H9 (cell line): Measurements from ENCODE around the gene EEIG2. TPM values are rescaled to one million over a fixed set of nuclear protein-coding genes. Genes with fewer than 3 reads are reported as not detected.

Source experiments
- DNase-seq: peaks from one replicate; pipeline ENCODE4 v3.0.0-alpha.2; 2017
- H2AFZ ChIP-seq: one replicate; pipeline ENCODE4 v1.6.1; 2013; ENCODE audit warnings: mild to moderate bottlenecking, low read length, control low read depth, moderate library complexity
- H2AK5ac ChIP-seq: 2 replicates; pipeline ENCODE4 v1.6.1; 2013; ENCODE audit warnings: low read length, control low read depth, mixed read lengths; ENCODE audit not compliant: insufficient read length
- H2BK120ac ChIP-seq: one replicate; pipeline ENCODE4 v1.6.1; 2013; ENCODE audit warnings: low read depth, mild to moderate bottlenecking, low read length, control low read depth, inconsistent platforms; ENCODE audit not compliant: poor library complexity, severe bottlenecking
- H2BK12ac ChIP-seq: 2 replicates; pipeline ENCODE4 v1.6.1; 2013; ENCODE audit warnings: low read length, control low read depth, mixed read lengths, low read depth; ENCODE audit not compliant: insufficient read length
- H2BK15ac ChIP-seq: 2 replicates; pipeline ENCODE4 v1.6.1; 2013; ENCODE audit warnings: low read depth, low read length, control low read depth
- H2BK20ac ChIP-seq: one replicate; pipeline ENCODE4 v1.6.1; 2013; ENCODE audit warnings: low read depth, mild to moderate bottlenecking, low read length, control low read depth, inconsistent platforms; ENCODE audit not compliant: poor library complexity, severe bottlenecking
- H2BK5ac ChIP-seq: 2 replicates; pipeline ENCODE4 v1.6.1; 2013; ENCODE audit warnings: low read length, control low read depth, mixed read lengths; ENCODE audit not compliant: insufficient read length
- H3K14ac ChIP-seq: 2 replicates; pipeline ENCODE4 v1.6.1; 2013; ENCODE audit warnings: low read length, control low read depth; ENCODE audit not compliant: insufficient read depth
- H3K18ac ChIP-seq: 2 replicates; pipeline ENCODE4 v1.6.1; 2013; ENCODE audit warnings: low read depth, mild to moderate bottlenecking, mixed read lengths, low read length, control low read depth; ENCODE audit not compliant: insufficient read length
- H3K23ac ChIP-seq: 2 replicates; pipeline ENCODE4 v1.6.1; 2013; ENCODE audit warnings: low read length, control low read depth, mixed read lengths, low read depth; ENCODE audit not compliant: insufficient read length
- H3K23me2 ChIP-seq: 2 replicates; pipeline ENCODE4 v1.6.1; 2013; ENCODE audit warnings: low read depth, mild to moderate bottlenecking, mixed read lengths, low read length, control low read depth; ENCODE audit not compliant: insufficient read length, poor library complexity, severe bottlenecking
- H3K27ac ChIP-seq: 2 replicates; pipeline ENCODE4 v1.5.1; 2013; ENCODE audit warnings: low read length, control low read depth, mixed read lengths, low read depth; ENCODE audit not compliant: insufficient read length
- H3K27me3 ChIP-seq: 2 replicates; pipeline ENCODE4 v1.6.1; 2013; ENCODE audit warnings: low read length, control low read depth, inconsistent platforms; ENCODE audit not compliant: insufficient read depth
- H3K4ac ChIP-seq: 2 replicates; pipeline ENCODE4 v1.6.1; 2013; ENCODE audit warnings: low read depth, mild to moderate bottlenecking, control low read depth, inconsistent platforms, low read length, moderate library complexity
- H3K4me1 ChIP-seq: 2 replicates; pipeline ENCODE4 v1.6.1; 2013; ENCODE audit warnings: low read length, control low read depth, inconsistent platforms; ENCODE audit not compliant: insufficient read depth
- H3K4me2 ChIP-seq: 2 replicates; pipeline ENCODE4 v1.6.1; 2013; ENCODE audit warnings: low read length, control low read depth, mixed read lengths; ENCODE audit not compliant: insufficient read length, insufficient read depth
- H3K56ac ChIP-seq: 2 replicates; pipeline ENCODE4 v1.6.1; 2013; ENCODE audit warnings: low read depth, mild to moderate bottlenecking, mixed read lengths, low read length, control low read depth; ENCODE audit not compliant: insufficient read length
- H3K79me1 ChIP-seq: 2 replicates; pipeline ENCODE4 v1.6.1; 2013; ENCODE audit warnings: low read depth, mild to moderate bottlenecking, moderate library complexity, low read length, control low read depth, inconsistent platforms; ENCODE audit not compliant: insufficient read depth, poor library complexity, severe bottlenecking
- H3K79me2 ChIP-seq: 2 replicates; pipeline ENCODE4 v1.6.1; 2013; ENCODE audit warnings: low read length, control low read depth, inconsistent platforms; ENCODE audit not compliant: insufficient read depth
- H3K9ac ChIP-seq: 2 replicates; pipeline ENCODE4 v1.6.1; 2013; ENCODE audit warnings: low read length, control low read depth, mixed read lengths; ENCODE audit not compliant: insufficient read length; ENCODE audit errors: extremely low read depth
- H3K9me3 ChIP-seq: one replicate; pipeline ENCODE4 v1.6.1; 2013; ENCODE audit warnings: low read depth, low read length, inconsistent platforms; ENCODE audit not compliant: control insufficient read depth
- H3T11ph ChIP-seq: one replicate; pipeline ENCODE4 v1.6.1; 2013; ENCODE audit warnings: mild to moderate bottlenecking, low read length, control low read depth, inconsistent platforms
- H4K20me1 ChIP-seq: one replicate; pipeline ENCODE4 v1.6.1; 2013; ENCODE audit not compliant: control insufficient read depth, insufficient read length, insufficient read depth
- H4K5ac ChIP-seq: 2 replicates; pipeline ENCODE4 v1.6.1; 2013; ENCODE audit warnings: low read depth, mild to moderate bottlenecking, mixed read lengths, low read length, control low read depth; ENCODE audit not compliant: insufficient read length
- H4K8ac ChIP-seq: replicated peaks from 2 replicates; pipeline ENCODE4 v1.6.1; 2013; ENCODE audit warnings: low read length, control low read depth, mixed read lengths, low read depth; ENCODE audit not compliant: insufficient read length
- H4K91ac ChIP-seq: 2 replicates; pipeline ENCODE4 v1.6.1; 2013; ENCODE audit warnings: low read depth, mild to moderate bottlenecking, moderate library complexity, mixed read lengths, low read length, control low read depth; ENCODE audit not compliant: insufficient read length
- H3K27ac Mint-ChIP-seq, 3 experiments: 2 replicates in 2 of 3; 3 replicates in 1 of 3; pipeline ENCODE4 v1.8.0; 2020 to 2021; ENCODE audit warnings: mixed read lengths in 3 of 3, mild to moderate bottlenecking in 1 of 3, moderate library complexity in 1 of 3
- H3K27me3 Mint-ChIP-seq: 2 replicates; pipeline ENCODE4 v1.8.0; 2021; ENCODE audit warnings: low read depth, mild to moderate bottlenecking, moderate library complexity, mixed read lengths
- H3K36me3 Mint-ChIP-seq, 3 experiments: 2 replicates in 2 of 3; 3 replicates in 1 of 3; pipeline ENCODE4 v1.8.0; 2020 to 2021; ENCODE audit warnings: low read depth in 3 of 3, mixed read lengths in 3 of 3; ENCODE audit not compliant: insufficient read depth in 1 of 3
- H3K4me1 Mint-ChIP-seq, 2 experiments: 2 replicates each; pipeline ENCODE4 v1.8.0; 2020; ENCODE audit warnings: mixed read lengths in 2 of 2
- H3K4me3 Mint-ChIP-seq, 2 experiments: 2 replicates in 1 of 2; 3 replicates in 1 of 2; pipeline ENCODE4 v1.8.0; 2020 to 2021; ENCODE audit warnings: mild to moderate bottlenecking in 2 of 2, mixed read lengths in 2 of 2, moderate library complexity in 1 of 2
- H3K9me3 Mint-ChIP-seq, 2 experiments: 2 replicates in 1 of 2; 3 replicates in 1 of 2; pipeline ENCODE4 v1.8.0; 2020; ENCODE audit warnings: mild to moderate bottlenecking in 2 of 2, mixed read lengths in 2 of 2, moderate library complexity in 1 of 2
- WGBS: extraction: QIAGEN DNeasy Blood & Tissue Kit; methylation state at CpG from one replicate; pipeline ENCODE4 v1.1.7; 2013; ENCODE audit warnings: missing lambda C conversion rate, low lambda C conversion rate, mixed read lengths; ENCODE audit not compliant: insufficient read length; ENCODE audit errors: extremely low coverage; 5-methylcytosine and 5-hydroxymethylcytosine counted together
- total RNA-seq: library from RNA; stranded (reverse); gene quantifications from 2 replicates; pipeline ENCODE4 v1.2.1, GENCODE V29; 2021
- TF ChIP-seq, protein P1 (sequence below): fragments of 200-600 bp; sonication (generic); conservative IDR thresholded peaks from 3 replicates; pipeline ENCODE4 v1.8.0; 2021; ENCODE audit warnings: antibody characterized with exemption, mild to moderate bottlenecking

The EEIG2 gene
- total RNA-seq, 1 experiment from 2014 or later = 17.0 TPM

DNA sequence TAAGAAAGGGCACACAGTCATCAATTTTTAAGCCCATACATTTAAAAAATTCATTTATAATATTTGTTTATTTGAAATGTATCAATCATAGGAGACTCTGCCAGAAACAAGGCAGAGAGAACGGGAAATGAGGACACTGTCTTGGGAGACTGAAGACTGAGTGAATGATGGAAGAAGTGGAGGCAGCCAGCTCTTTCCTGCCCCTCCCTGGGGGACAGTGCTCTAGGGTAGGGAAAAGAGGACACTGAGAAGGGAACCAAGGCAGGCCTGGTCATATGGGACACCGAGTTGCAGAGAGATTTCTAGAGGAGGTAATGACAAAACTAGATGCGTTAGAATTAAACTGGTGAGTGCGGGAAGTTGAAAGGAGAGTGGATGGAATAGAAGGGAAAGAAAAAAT lies 31.6 kb downstream of the EEIG2 start:
- no peak overlapping the region for H3T11ph ChIP-seq
- H2AK5ac ChIP-seq = no peak overlapping the region
- no peak overlapping the region for H3K27ac ChIP-seq
- no peaks in the 10 kb centered on the region for H4K20me1 ChIP-seq
- H3K9ac ChIP-seq = no peak overlapping the region
- Mint-ChIP-seq H3K9me3 (no peaks in the 10 kb centered on the region), H3K4me3 (no peak overlapping the region), H3K36me3 (no peaks in the 10 kb centered on the region), H3K27me3 (no peaks in the 10 kb centered on the region), H3K27ac (peak overlapping the region in 1 of 3 experiments; percentile 15; a peak in 2 of 7 replicates), H3K4me1 (peaks cover 8 to 13% of the 10 kb centered on the region in 2 experiments)
- H4K91ac ChIP-seq = no peak overlapping the region
- no peak overlapping the region for H2BK15ac ChIP-seq
- no peak overlapping the region for H2BK5ac ChIP-seq
- H3K79me2 ChIP-seq = no peaks in the 10 kb centered on the region; the same call in 1 of the 2 replicates
- H3K79me1 ChIP-seq = no peaks in the 10 kb centered on the region
- DNase-seq = no peak
- WGBS = 100% methylated on average over 2 of the region's 4 CpGs
- no peak overlapping the region for H4K5ac ChIP-seq
- no peaks in the 10 kb centered on the region for H3K9me3 ChIP-seq
- no peak overlapping the region for H3K4ac ChIP-seq
- no peak overlapping the region for H4K8ac ChIP-seq
- TF ChIP-seq, protein P1, sequence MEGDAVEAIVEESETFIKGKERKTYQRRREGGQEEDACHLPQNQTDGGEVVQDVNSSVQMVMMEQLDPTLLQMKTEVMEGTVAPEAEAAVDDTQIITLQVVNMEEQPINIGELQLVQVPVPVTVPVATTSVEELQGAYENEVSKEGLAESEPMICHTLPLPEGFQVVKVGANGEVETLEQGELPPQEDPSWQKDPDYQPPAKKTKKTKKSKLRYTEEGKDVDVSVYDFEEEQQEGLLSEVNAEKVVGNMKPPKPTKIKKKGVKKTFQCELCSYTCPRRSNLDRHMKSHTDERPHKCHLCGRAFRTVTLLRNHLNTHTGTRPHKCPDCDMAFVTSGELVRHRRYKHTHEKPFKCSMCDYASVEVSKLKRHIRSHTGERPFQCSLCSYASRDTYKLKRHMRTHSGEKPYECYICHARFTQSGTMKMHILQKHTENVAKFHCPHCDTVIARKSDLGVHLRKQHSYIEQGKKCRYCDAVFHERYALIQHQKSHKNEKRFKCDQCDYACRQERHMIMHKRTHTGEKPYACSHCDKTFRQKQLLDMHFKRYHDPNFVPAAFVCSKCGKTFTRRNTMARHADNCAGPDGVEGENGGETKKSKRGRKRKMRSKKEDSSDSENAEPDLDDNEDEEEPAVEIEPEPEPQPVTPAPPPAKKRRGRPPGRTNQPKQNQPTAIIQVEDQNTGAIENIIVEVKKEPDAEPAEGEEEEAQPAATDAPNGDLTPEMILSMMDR = no peak
- no peaks in the 10 kb centered on the region for H3K27me3 ChIP-seq
- no peak overlapping the region for H3K4me2 ChIP-seq
- no peak overlapping the region for H3K14ac ChIP-seq
- H2AFZ ChIP-seq = no peak overlapping the region
- H2BK120ac ChIP-seq = no peak overlapping the region
- no peaks in the 10 kb centered on the region for H3K23me2 ChIP-seq
- no peak overlapping the region for H3K23ac ChIP-seq
- no peak overlapping the region for H3K18ac ChIP-seq
- no peaks in the 10 kb centered on the region; the same call in 1 of the 2 replicates for H3K4me1 ChIP-seq
- no peak overlapping the region for H2BK20ac ChIP-seq
- no peak overlapping the region for H2BK12ac ChIP-seq
- no peak overlapping the region for H3K56ac ChIP-seq
